Psoas muscle (tissue), 8 donors: ENCODE data around the gene LRRFIP2. TPM values are rescaled to one million over a fixed set of nuclear protein-coding genes. Genes with fewer than 3 reads are reported as not detected.
"Not testable (repeated sequence)": the region's sequence is repeated elsewhere in the genome, so short reads cannot be mapped to it uniquely, and the experiment has no call there.

Source experiments
- ATAC-seq, 4 donors: fragments of 200-7000 bp; cut with Tn5 transposase; one replicate each; pipeline ENCODE4 v1.9.1; 2020; ENCODE audit warnings: moderate library complexity in 3 of 4, mild to moderate bottlenecking in 2 of 4
- DNase-seq, 2 donors: peaks; one replicate each; pipeline ENCODE4 v3.0.0-alpha.2; 2020
- H3K27ac ChIP-seq: fragments of 200-600 bp; one replicate; pipeline ENCODE4 v1.8.0; 2022
- H3K27me3 ChIP-seq, 3 donors: fragments of 200-600 bp in 1 of 3; one replicate each; pipeline versions ENCODE4 v1.6.1 to v1.8.0; 2013 to 2022; ENCODE audit warnings: low read length in 2 of 3, mild to moderate bottlenecking in 2 of 3, moderate library complexity in 1 of 3; ENCODE audit not compliant: insufficient read depth in 3 of 3
- H3K36me3 ChIP-seq, 2 donors: fragments of 200-600 bp in 1 of 2; one replicate each; pipeline versions ENCODE4 v1.6.1 to v1.8.0; 2013 to 2022; ENCODE audit warnings: low read depth in 1 of 2, mild to moderate bottlenecking in 1 of 2, moderate library complexity in 1 of 2; ENCODE audit not compliant: insufficient read depth in 1 of 2
- H3K4me1 ChIP-seq: fragments of 200-600 bp; one replicate; pipeline ENCODE4 v1.8.0; 2022
- H3K4me3 ChIP-seq: fragments of 200-600 bp; one replicate; pipeline ENCODE4 v1.8.0; 2022; ENCODE audit warnings: mild to moderate bottlenecking
- H3K9me3 ChIP-seq: fragments of 200-600 bp; one replicate; pipeline ENCODE4 v1.8.0; 2022
- CTCF ChIP-seq: fragments of 200-600 bp; IDR thresholded peaks from one replicate; pipeline ENCODE4 v1.8.0; 2022; ENCODE audit warnings: antibody characterized with exemption
- WGBS, 3 donors: extraction: QIAGEN DNeasy Blood & Tissue Kit; methylation state at CpG; one replicate each; pipeline versions ENCODE4 v1.1.6 to v1.1.7; 2013; 5-methylcytosine and 5-hydroxymethylcytosine counted together
- intact Hi-C, 2 donors: fragments of 100-400 bp; cut with DNase I; formaldehyde crosslinking; loops; one replicate each; pipeline versions ENCODE4 v1.11.0 to v1.14.2; 2022
- long read RNA-seq, 2 donors: library from polyadenylated mRNA; unstranded; transcript quantifications; one replicate each; pipeline ENCODE4 v2.0.0, GENCODE V29; 2021
- polyA plus RNA-seq, 3 donors: library from polyadenylated mRNA; stranded (reverse); fragments of 200-250 nt; gene quantifications; one replicate each; pipeline ENCODE4 v1.2.3, GENCODE V29; 2013
- total RNA-seq, 4 donors: library from RNA; stranded (reverse); fragmentation: NEBNext Ultra II Directional in 2 of 4; extraction: Animal tissue kit (Norgen Biotek cat#: 25700) in 2 of 4; gene quantifications; one replicate each; pipeline versions ENCODE4 v1.2.1 to v1.2.4, GENCODE V29; 2021 to 2023
- donor health status: healthy with polysubstance abuse.
- donor health status: DM: no; HTN: no; CAD: no; lungs with moderate emphysema.
- donor health status: Bipolar disorder and iron deficiency.
- donor health status: healthy.
- donor health status: DM: yes; HTN: yes; CAD: no.
- donor health status: DM: no; HTN: no; CAD: no.
- donor health status: DM: no; HTN: no; CAD: no.
- donor health status: DM: yes; HTN: yes; CAD: no.

Gene LRRFIP2
- total RNA-seq (100 to 1,000 TPM; 124 to 163 (median 138) TPM), polyA plus RNA-seq (100 to 1,000 TPM in 1 of 3 donors, 10 to 100 TPM in 2; 35.7 to 135 (median 75.1) TPM)
- long read RNA-seq, donor 1, partial matches to known transcripts = 24 of 104 reads
- long read RNA-seq, donor 1, other reads (novel, unspliced or antisense) = 78 of 104 reads
- long read RNA-seq, donor 2, partial matches to known transcripts = 93 of 278 reads
- long read RNA-seq, donor 2, other reads (novel, unspliced or antisense) = 179 of 278 reads

- DNase-seq (no peak), ATAC-seq (no peak)
- Histone ChIP-seq H3K9me3 (no peaks in the 10 kb centered on the region), H3K27ac (peak within 1 kb of the TSS; percentile 98), H3K4me3 (peak within 1 kb of the TSS; percentile 92), H3K4me1 (peaks cover 76% of the 10 kb centered on the region), H3K36me3 (peaks cover 2 to 30% of the 10 kb centered on the region in 2 donors), H3K27me3 (no peaks in the 10 kb centered on the region)
- TF ChIP-seq CTCF = no peak
- whole genome bisulfite sequencing, 3 donors = 8 to 19% (median 11%) methylated on average over 5 of the region's 5 CpGs
- intact Hi-C loops = loop anchor here in 1 of 2 donors (5.0 kb wide), 1 partner anchor 38 kb away; no protein-coding TSS in a partner anchor
These were observed at the start of gene LRRFIP2 for GRCh38 chr3:37174532-37175126. LRRFIP2 (minus strand) TSS chr3:37174582; CDS start chr3:37148983, 25,599 bp downstream.

- Histone ChIP-seq H3K36me3 (no peaks in the 10 kb centered on the region), H3K4me3 (no peak overlapping the region), H3K27me3 (no peaks in the 10 kb centered on the region), H3K27ac (no peak overlapping the region), H3K9me3 (no peaks in the 10 kb centered on the region), H3K4me1 (no peaks in the 10 kb centered on the region)
- 70 to 94% (median 92%) methylated on average over 1 of the region's 1 CpG for WGBS, 3 donors
- ATAC-seq (no peak), DNase-seq (no peak)
- intact Hi-C loops = no loop called here
- TF ChIP-seq CTCF = no peak
These were observed 49.2 kb upstream of the LRRFIP2 start for GRCh38 chr3:37223576-37223975.

DNA sequence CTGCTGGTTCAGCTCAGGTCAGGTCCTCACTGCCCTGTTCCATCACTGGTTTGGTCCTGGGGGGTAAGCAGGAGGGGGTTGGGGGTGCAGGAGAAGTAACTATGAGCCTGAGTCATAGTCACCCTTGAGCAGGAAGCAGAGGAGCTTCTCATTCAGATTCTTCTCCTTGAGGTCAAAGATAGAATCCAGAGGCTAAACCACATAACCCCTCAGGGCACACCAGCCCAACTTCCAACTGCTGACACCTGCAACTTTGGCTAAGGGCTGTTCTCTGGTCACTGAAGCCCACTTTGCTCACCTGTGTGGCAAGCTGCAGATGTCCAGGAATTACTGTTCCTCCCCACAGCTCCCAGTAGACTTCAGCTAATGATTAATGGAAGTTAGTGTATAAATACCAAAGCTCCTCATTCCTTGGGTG is 48.8 kb upstream of the LRRFIP2 start:
- no peaks in the 10 kb centered on the region for H3K9me3 ChIP-seq
- DNase-seq (no peak), ATAC-seq (no peak)
- H3K4me1 ChIP-seq = no peaks in the 10 kb centered on the region
- H3K36me3 ChIP-seq = no peaks in the 10 kb centered on the region
- no peak overlapping the region for H3K27ac ChIP-seq
- no peak for TF ChIP-seq CTCF
- no peaks in the 10 kb centered on the region for H3K27me3 ChIP-seq
- intact Hi-C loops = no loop called here
- no peak overlapping the region for H3K4me3 ChIP-seq

DNA sequence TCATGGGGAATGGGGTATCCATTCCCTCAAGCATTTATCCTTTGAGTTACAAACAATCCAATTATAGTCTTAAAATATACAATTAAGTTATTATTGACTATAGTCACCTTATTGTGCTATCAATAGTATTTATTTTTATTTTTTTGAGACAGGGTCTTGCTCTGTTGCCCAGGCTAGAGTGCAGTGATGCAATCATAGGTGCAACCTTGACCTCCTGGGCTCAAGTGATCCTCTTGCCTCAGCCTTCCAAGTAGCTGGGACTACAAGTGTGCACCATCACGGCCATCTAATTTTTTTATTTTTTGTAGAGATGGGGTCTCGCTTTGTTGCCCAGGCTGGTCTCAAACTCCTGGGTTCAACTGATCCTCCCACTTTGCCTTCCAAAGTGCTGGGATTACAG is 48.2 kb upstream of the LRRFIP2 start:
- H3K36me3 ChIP-seq, intact Hi-C loops, ATAC-seq, H3K27me3 ChIP-seq, H3K4me1 ChIP-seq, H3K27ac ChIP-seq, DNase-seq, H3K4me3 ChIP-seq, H3K9me3 ChIP-seq: not testable (repeated sequence)
- WGBS, 3 donors = 89 to 95% (median 91%) methylated on average over 2 of the region's 2 CpGs

DNA sequence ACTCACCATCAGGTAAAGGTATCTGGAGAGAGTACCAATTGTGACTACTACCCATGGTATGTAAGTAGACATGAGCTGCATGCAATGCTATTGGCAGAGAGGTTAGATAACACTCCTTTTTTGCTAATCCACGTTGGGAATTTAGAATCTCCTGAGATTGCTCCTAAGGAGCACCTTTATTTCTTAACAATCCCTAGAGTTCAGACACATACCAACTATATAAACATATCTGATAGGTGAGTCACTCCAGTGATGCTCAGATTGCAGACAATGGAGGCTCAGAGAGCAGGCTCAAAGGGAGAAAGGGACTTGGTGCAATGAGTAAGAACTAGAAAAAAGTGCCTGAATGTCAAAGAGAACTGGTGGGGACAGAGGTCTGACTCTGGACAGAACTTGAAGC is 47.0 kb upstream of the LRRFIP2 start:
- no peak for TF ChIP-seq CTCF
- WGBS, 3 donors = 56 to 70% (median 59%) methylated on average over 1 of the region's 1 CpG
- ATAC-seq (no peak), DNase-seq (no peak)
- no peaks in the 10 kb centered on the region for H3K27me3 ChIP-seq
- H3K4me3 ChIP-seq = no peak overlapping the region
- H3K27ac ChIP-seq = no peak overlapping the region
- intact Hi-C loops = no loop called here
- H3K4me1 ChIP-seq = no peaks in the 10 kb centered on the region
- no peaks in the 10 kb centered on the region for H3K36me3 ChIP-seq
- no peaks in the 10 kb centered on the region for H3K9me3 ChIP-seq
